ENCODE measurements around the gene ELF1. TPM values are rescaled to one million over a fixed set of nuclear protein-coding genes. Genes with fewer than 3 reads are reported as not detected.

Gene ELF1
- total and polyA plus RNA-seq, 7 experiments from 2014 or later: 117 to 193 (median 169) TPM

- H3K9me3 ChIP-seq (ENCODE audit: control insufficient read depth in 2 of 3, low read length in 3 of 3): no peaks in the 10 kb centered on the region
- H3K4me1 ChIP-seq (ENCODE audit: control insufficient read depth in 2 of 2, insufficient read depth in 2 of 2, low read length in 2 of 2): peaks cover 0 to 5% of the 10 kb centered on the region in 2 donors
- no peak overlapping the region for H3K4me3 ChIP-seq (ENCODE audit: low read length)
- Mint-ChIP-seq H3K4me3 (peak overlapping the region in 1 of 10 donors; percentile 24), H3K4me1 (peaks cover 18 to 54% (median 43%) of the 10 kb centered on the region in 7 donors), H3K27me3 (no peaks in the 10 kb centered on the region), H3K27ac (peak overlapping the region in 8 of 9 donors; percentile 62 to 96 (median 72)), H3K36me3 (peaks cover 4 to 16% (median 5%) of the 10 kb centered on the region in 5 donors), H3K9me3 (peaks cover 0 to 4% (median 0%) of the 10 kb centered on the region in 11 donors)
- DNase-seq (no peak), ATAC-seq (no peak)
- intact Hi-C loops (cut with micrococcal nuclease): no loop called here
- ChIA-PET CTCF (interaction anchor here (0.6 to 1.2 kb wide), 4 partner anchors 18 to 105 kb away, joined by 3 read pairs; no protein-coding TSS in a partner anchor), POLR2A (interaction anchor here (0.5 to 0.9 kb wide), 3 partner anchors 26 to 33 kb away, joined by 3 to 5 read pairs (median 3); no protein-coding TSS in a partner anchor)
- H3K27ac ChIP-seq (ENCODE audit: low read depth, low read length): no peak overlapping the region
- H3K27me3 ChIP-seq (ENCODE audit: control insufficient read depth in 2 of 2, insufficient read depth in 2 of 2, low read length in 2 of 2): no peaks in the 10 kb centered on the region
- no peaks in the 10 kb centered on the region for H3K36me3 ChIP-seq (ENCODE audit: control insufficient read depth in 2 of 3, insufficient read depth in 3 of 3, low read length in 3 of 3)
Measured at GRCh38 chr13:41025518-41025917, 6.4 kb upstream of the ELF1 start.

- Histone ChIP-seq H3K9me3 (ENCODE audit: control insufficient read depth in 2 of 3, low read length in 3 of 3) (no peaks in the 10 kb centered on the region), H3K36me3 (ENCODE audit: control insufficient read depth in 2 of 3, insufficient read depth in 3 of 3, low read length in 3 of 3) (no peaks in the 10 kb centered on the region), H3K27me3 (ENCODE audit: control insufficient read depth in 2 of 2, insufficient read depth in 2 of 2, low read length in 2 of 2) (no peaks in the 10 kb centered on the region), H3K27ac (ENCODE audit: low read depth, low read length) (peak overlapping the region; percentile 93), H3K4me3 (ENCODE audit: low read length) (no peak overlapping the region), H3K4me1 (ENCODE audit: control insufficient read depth in 2 of 2, insufficient read depth in 2 of 2, low read length in 2 of 2) (peaks cover 15 to 16% of the 10 kb centered on the region in 2 donors)
- Mint-ChIP-seq H3K4me3 (peak overlapping the region in 5 of 10 donors; percentile 79 to 94 (median 87)), H3K9me3 (peaks cover 0 to 2% (median 0%) of the 10 kb centered on the region in 11 donors), H3K27ac (peak overlapping the region; percentile 38 to 98 (median 94)), H3K4me1 (peaks cover 26 to 61% (median 50%) of the 10 kb centered on the region in 7 donors), H3K36me3 (peaks cover 0 to 21% (median 0%) of the 10 kb centered on the region in 5 donors), H3K27me3 (no peaks in the 10 kb centered on the region)
- intact Hi-C loops (cut with micrococcal nuclease): loop anchor here (1.0 to 10.0 kb wide), 15 partner anchors 9 to 898 kb away; partner anchors contain the start of genes FOXO1 (in 2 of the 2), WBP4 (in 2 of the 2) and KBTBD6 (in 1 of the 2)
- DNase-seq (no peak), ATAC-seq (no peak)
- POLR2A ChIA-PET: interaction anchor here (0.6 to 8.1 kb wide), 21 partner anchors 10 to 242 kb away, joined by 3 to 71 read pairs (median 7); partner anchors contain the start of gene WBP4
- CTCF ChIA-PET: interaction anchor here (0.6 to 4.7 kb wide), 7 partner anchors 10 to 45 kb away, joined by 3 to 24 read pairs (median 4); partner anchors contain the start of gene WBP4
Measured at GRCh38 chr13:41019578-41020347, 647 bp upstream of the ELF1 start.

GRCh38 chr13:41018602-41018948 lies 541 bp downstream of the ELF1 start:
- POLR2A ChIA-PET: interaction anchor here (0.8 to 8.1 kb wide), 18 partner anchors 10 to 248 kb away, joined by 3 to 71 read pairs (median 8); partner anchors contain the start of genes MRPS31 and WBP4
- ATAC-seq (no peak), DNase-seq (no peak)
- no peaks in the 10 kb centered on the region for H3K27me3 ChIP-seq (ENCODE audit: control insufficient read depth in 2 of 2, insufficient read depth in 2 of 2, low read length in 2 of 2)
- CTCF ChIA-PET: interaction anchor here (0.9 to 4.7 kb wide), 3 partner anchors 36 to 42 kb away, joined by 3 to 24 read pairs (median 5); partner anchors contain the start of gene WBP4
- peaks cover 31 to 61% (median 52%) of the 10 kb centered on the region in 7 donors for H3K4me1 Mint-ChIP-seq
- peak overlapping the region; percentile 93 for H3K27ac ChIP-seq (ENCODE audit: low read depth, low read length)
- peaks cover 0 to 27% (median 0%) of the 10 kb centered on the region in 5 donors for H3K36me3 Mint-ChIP-seq
- no peaks in the 10 kb centered on the region for H3K9me3 ChIP-seq (ENCODE audit: control insufficient read depth in 2 of 3, low read length in 3 of 3)
- intact Hi-C loops (cut with micrococcal nuclease): loop anchor here (2.0 to 10.0 kb wide), 5 partner anchors 14 to 899 kb away; partner anchors contain the start of gene FOXO1 (in 2 of the 2)
- H3K9me3 Mint-ChIP-seq: peaks cover 0 to 2% (median 0%) of the 10 kb centered on the region in 11 donors
- no peaks in the 10 kb centered on the region for H3K36me3 ChIP-seq (ENCODE audit: control insufficient read depth in 2 of 3, insufficient read depth in 3 of 3, low read length in 3 of 3)
- peak overlapping the region; percentile 79 to 94 (median 90) for H3K4me3 Mint-ChIP-seq
- no peaks in the 10 kb centered on the region for H3K27me3 Mint-ChIP-seq
- peak overlapping the region; percentile 90 to 98 (median 96) for H3K27ac Mint-ChIP-seq
- H3K4me3 ChIP-seq (ENCODE audit: low read length): peak overlapping the region; percentile 61
- peaks cover 14 to 22% of the 10 kb centered on the region in 2 donors for H3K4me1 ChIP-seq (ENCODE audit: control insufficient read depth in 2 of 2, insufficient read depth in 2 of 2, low read length in 2 of 2)

GRCh38 chr13:41017817-41018601 lies 1.1 kb downstream of the ELF1 start:
- H3K27me3 Mint-ChIP-seq: no peaks in the 10 kb centered on the region
- H3K9me3 Mint-ChIP-seq: peaks cover 0 to 2% (median 0%) of the 10 kb centered on the region in 11 donors
- ATAC-seq (no peak), DNase-seq (peak in 1 of 9 donors; percentile 20)
- ChIA-PET POLR2A (interaction anchor here (0.5 to 8.1 kb wide), 15 partner anchors 10 to 248 kb away, joined by 3 to 71 read pairs (median 8); partner anchors contain the start of genes MRPS31 and WBP4), CTCF (interaction anchor here (0.7 to 4.7 kb wide), 2 partner anchors 37 to 44 kb away, joined by 3 to 24 read pairs; no protein-coding TSS in a partner anchor)
- H3K36me3 Mint-ChIP-seq: peaks cover 0 to 30% (median 4%) of the 10 kb centered on the region in 5 donors
- Histone ChIP-seq H3K36me3 (ENCODE audit: control insufficient read depth in 2 of 3, insufficient read depth in 3 of 3, low read length in 3 of 3) (no peaks in the 10 kb centered on the region), H3K27ac (ENCODE audit: low read depth, low read length) (peak overlapping the region; percentile 93), H3K9me3 (ENCODE audit: control insufficient read depth in 2 of 3, low read length in 3 of 3) (no peaks in the 10 kb centered on the region), H3K27me3 (ENCODE audit: control insufficient read depth in 2 of 2, insufficient read depth in 2 of 2, low read length in 2 of 2) (no peaks in the 10 kb centered on the region), H3K4me3 (ENCODE audit: low read length) (peak overlapping the region; percentile 76), H3K4me1 (ENCODE audit: control insufficient read depth in 2 of 2, insufficient read depth in 2 of 2, low read length in 2 of 2) (peaks cover 14 to 22% of the 10 kb centered on the region in 2 donors)
- peaks cover 35 to 60% (median 57%) of the 10 kb centered on the region in 7 donors for H3K4me1 Mint-ChIP-seq
- H3K4me3 Mint-ChIP-seq: peak overlapping the region; percentile 79 to 94 (median 88)
- intact Hi-C loops (cut with micrococcal nuclease): loop anchor here (1.0 to 10.0 kb wide), 7 partner anchors 10 to 899 kb away; partner anchors contain the start of gene FOXO1 (in 2 of the 2)
- H3K27ac Mint-ChIP-seq: peak overlapping the region; percentile 90 to 97 (median 94)

- ATAC-seq (peak; percentile 50), DNase-seq (peak in 2 of 9 donors; percentile 17 to 26)
- Mint-ChIP-seq H3K27me3 (no peaks in the 10 kb centered on the region), H3K4me3 (peak overlapping the region; percentile 79 to 94 (median 88)), H3K4me1 (peaks cover 39 to 64% (median 62%) of the 10 kb centered on the region in 7 donors), H3K27ac (peak overlapping the region; percentile 90 to 97 (median 94)), H3K36me3 (peaks cover 0 to 32% (median 5%) of the 10 kb centered on the region in 5 donors), H3K9me3 (peaks cover 0 to 1% (median 0%) of the 10 kb centered on the region in 11 donors)
- peaks cover 14 to 26% of the 10 kb centered on the region in 2 donors for H3K4me1 ChIP-seq (ENCODE audit: control insufficient read depth in 2 of 2, insufficient read depth in 2 of 2, low read length in 2 of 2)
- ChIA-PET POLR2A (interaction anchor here (0.8 to 8.1 kb wide), 9 partner anchors 10 to 42 kb away, joined by 3 to 71 read pairs (median 8); partner anchors contain the start of gene WBP4), CTCF (interaction anchor here (0.7 to 4.7 kb wide), 3 partner anchors 10 to 43 kb away, joined by 3 to 24 read pairs (median 5); no protein-coding TSS in a partner anchor)
- no peaks in the 10 kb centered on the region for H3K9me3 ChIP-seq (ENCODE audit: control insufficient read depth in 2 of 3, low read length in 3 of 3)
- intact Hi-C loops (cut with micrococcal nuclease): loop anchor here (1.0 to 10.0 kb wide), 5 partner anchors 9 to 900 kb away; partner anchors contain the start of gene FOXO1 (in 2 of the 2)
- peak overlapping the region; percentile 93 for H3K27ac ChIP-seq (ENCODE audit: low read depth, low read length)
- no peaks in the 10 kb centered on the region for H3K36me3 ChIP-seq (ENCODE audit: control insufficient read depth in 2 of 3, insufficient read depth in 3 of 3, low read length in 3 of 3)
- no peaks in the 10 kb centered on the region for H3K27me3 ChIP-seq (ENCODE audit: control insufficient read depth in 2 of 2, insufficient read depth in 2 of 2, low read length in 2 of 2)
- peak overlapping the region; percentile 76 for H3K4me3 ChIP-seq (ENCODE audit: low read length)
Measured at GRCh38 chr13:41017159-41017558, 2.0 kb downstream of the ELF1 start.

Measured in naive thymus-derived CD4-positive, alpha-beta T cell (primary cell).